Stimulated activated naive B cell treated with anti-CD40 and anti-IgM and Interleukin-4, amounts not matched to agents 10 μg/mL and 1 μg/mL and 100 μg/mL, for 72 hours (primary cell): Measurements from ENCODE around the gene PITPNC1.
"Not testable (repeated sequence)": the region's sequence is repeated elsewhere in the genome, so short reads cannot be mapped to it uniquely, and the experiment has no call there.

Experiments used
- ATAC-seq, 2 donors: fragments of 150-1000 bp; cut with Tn5 transposase; replicated peaks; 2 replicates each; pipeline ENCODE4 v1.10.0; 2021; ENCODE audit warnings: moderate library complexity in 1 of 2
- DNase-seq: peaks from one replicate; pipeline ENCODE4 v3.0.0; 2021
- H3K27ac Mint-ChIP-seq: one replicate; pipeline ENCODE4 v1.8.0; 2022; ENCODE audit warnings: mild to moderate bottlenecking, mixed read lengths
- H3K27me3 Mint-ChIP-seq, 2 donors: one replicate each; pipeline ENCODE4 v1.8.0; 2022; ENCODE audit warnings: mixed read lengths in 2 of 2
- H3K36me3 Mint-ChIP-seq, 2 donors: one replicate each; pipeline ENCODE4 v1.8.0; 2022; ENCODE audit warnings: mixed read lengths in 2 of 2, mild to moderate bottlenecking in 1 of 2
- H3K4me1 Mint-ChIP-seq, 2 donors: one replicate each; pipeline ENCODE4 v1.8.0; 2022; ENCODE audit warnings: mixed read lengths in 2 of 2, mild to moderate bottlenecking in 1 of 2
- H3K4me3 Mint-ChIP-seq, 2 donors: one replicate each; pipeline ENCODE4 v1.8.0; 2022; ENCODE audit warnings: mild to moderate bottlenecking in 2 of 2, mixed read lengths in 2 of 2, moderate library complexity in 1 of 2
- H3K9me3 Mint-ChIP-seq, 2 donors: one replicate each; pipeline ENCODE4 v1.8.0; 2022; ENCODE audit warnings: mixed read lengths in 2 of 2, mild to moderate bottlenecking in 1 of 2

The PITPNC1 gene

GRCh38 chr17:67477687-67478086, 100.6 kb downstream of the PITPNC1 start:
- Mint-ChIP-seq H3K27ac (no peak overlapping the region), H3K4me1 (peaks cover 11 to 43% of the 10 kb centered on the region in 2 donors), H3K36me3 (no peaks in the 10 kb centered on the region), H3K9me3 (no peaks in the 10 kb centered on the region), H3K27me3 (no peaks in the 10 kb centered on the region), H3K4me3 (no peak overlapping the region)
- DNase-seq (no peak), ATAC-seq (no peak)

- no peaks in the 10 kb centered on the region for H3K9me3 Mint-ChIP-seq
- no peaks in the 10 kb centered on the region for H3K27me3 Mint-ChIP-seq
- DNase-seq (no peak), ATAC-seq (no peak)
- no peak overlapping the region for H3K4me3 Mint-ChIP-seq
- no peaks in the 10 kb centered on the region for H3K36me3 Mint-ChIP-seq
- H3K27ac Mint-ChIP-seq = no peak overlapping the region
- H3K4me1 Mint-ChIP-seq = peaks cover 11 to 44% of the 10 kb centered on the region in 2 donors
Observed at GRCh38 chr17:67478401-67479041, 101.4 kb downstream of the PITPNC1 start.

- no peaks in the 10 kb centered on the region for H3K27me3 Mint-ChIP-seq
- DNase-seq (no peak), ATAC-seq (no peak)
- H3K27ac Mint-ChIP-seq = peak overlapping the region; percentile 53
- no peak overlapping the region for H3K4me3 Mint-ChIP-seq
- H3K36me3 Mint-ChIP-seq = no peaks in the 10 kb centered on the region
- no peaks in the 10 kb centered on the region for H3K9me3 Mint-ChIP-seq
- H3K4me1 Mint-ChIP-seq = peaks cover 11 to 44% of the 10 kb centered on the region in 2 donors
Observed at GRCh38 chr17:67479148-67479547, 102.1 kb downstream of the PITPNC1 start.

- DNase-seq, H3K27ac Mint-ChIP-seq, H3K27me3 Mint-ChIP-seq, ATAC-seq, H3K9me3 Mint-ChIP-seq, H3K4me3 Mint-ChIP-seq, H3K36me3 Mint-ChIP-seq: not testable (repeated sequence)
- H3K4me1 Mint-ChIP-seq = peaks cover 7 to 29% of the 10 kb centered on the region in 2 donors
Observed at GRCh38 chr17:67480959-67481358, 103.9 kb downstream of the PITPNC1 start.

- peaks cover 13 to 34% of the 10 kb centered on the region in 2 donors for H3K4me1 Mint-ChIP-seq
- H3K9me3 Mint-ChIP-seq = no peaks in the 10 kb centered on the region
- H3K27ac Mint-ChIP-seq = no peak overlapping the region
- no peaks in the 10 kb centered on the region for H3K36me3 Mint-ChIP-seq
- no peak overlapping the region for H3K4me3 Mint-ChIP-seq
- no peaks in the 10 kb centered on the region for H3K27me3 Mint-ChIP-seq
- ATAC-seq = peak; percentile 34 to 80
- DNase-seq = no peak
Observed at GRCh38 chr17:67481808-67482207, 104.7 kb downstream of the PITPNC1 start.

GRCh38 chr17:67482764-67483163, 105.7 kb downstream of the PITPNC1 start:
- H3K36me3 Mint-ChIP-seq = no peaks in the 10 kb centered on the region
- no peaks in the 10 kb centered on the region for H3K27me3 Mint-ChIP-seq
- peak overlapping the region in 1 of 2 donors; percentile 11 for H3K4me3 Mint-ChIP-seq
- no peak for DNase-seq
- no peak overlapping the region for H3K27ac Mint-ChIP-seq
- no peaks in the 10 kb centered on the region for H3K9me3 Mint-ChIP-seq
- H3K4me1 Mint-ChIP-seq = peaks cover 14 to 39% of the 10 kb centered on the region in 2 donors
- ATAC-seq = no peak

GRCh38 chr17:67484261-67484660, 107.2 kb downstream of the PITPNC1 start:
- DNase-seq (no peak), ATAC-seq (no peak)
- Mint-ChIP-seq H3K27me3 (no peaks in the 10 kb centered on the region), H3K27ac (no peak overlapping the region), H3K4me1 (peaks cover 12 to 38% of the 10 kb centered on the region in 2 donors), H3K36me3 (peaks cover 0 to 2% of the 10 kb centered on the region in 2 donors), H3K9me3 (no peaks in the 10 kb centered on the region), H3K4me3 (no peak overlapping the region)

GRCh38 chr17:67485666-67486065, 108.6 kb downstream of the PITPNC1 start:
- H3K27ac Mint-ChIP-seq = no peak overlapping the region
- DNase-seq (no peak), ATAC-seq (no peak)
- no peaks in the 10 kb centered on the region for H3K9me3 Mint-ChIP-seq
- H3K27me3 Mint-ChIP-seq = no peaks in the 10 kb centered on the region
- H3K36me3 Mint-ChIP-seq = peaks cover 0 to 4% of the 10 kb centered on the region in 2 donors
- H3K4me3 Mint-ChIP-seq = no peak overlapping the region
- peaks cover 12 to 37% of the 10 kb centered on the region in 2 donors for H3K4me1 Mint-ChIP-seq

- Mint-ChIP-seq H3K4me1 (peaks cover 11 to 21% of the 10 kb centered on the region in 2 donors), H3K27ac (no peak overlapping the region), H3K9me3 (no peaks in the 10 kb centered on the region), H3K36me3 (peaks cover 0 to 4% of the 10 kb centered on the region in 2 donors), H3K27me3 (no peaks in the 10 kb centered on the region), H3K4me3 (no peak overlapping the region)
- DNase-seq (no peak), ATAC-seq (no peak)
Observed at GRCh38 chr17:67487506-67487905, 110.4 kb downstream of the PITPNC1 start.

GRCh38 chr17:67488161-67488560, 111.1 kb downstream of the PITPNC1 start:
- ATAC-seq (no peak), DNase-seq (no peak)
- no peaks in the 10 kb centered on the region for H3K27me3 Mint-ChIP-seq
- no peak overlapping the region for H3K27ac Mint-ChIP-seq
- peaks cover 0 to 4% of the 10 kb centered on the region in 2 donors for H3K36me3 Mint-ChIP-seq
- H3K4me1 Mint-ChIP-seq = peaks cover 11 to 19% of the 10 kb centered on the region in 2 donors
- no peaks in the 10 kb centered on the region for H3K9me3 Mint-ChIP-seq
- no peak overlapping the region for H3K4me3 Mint-ChIP-seq

- ATAC-seq (no peak), DNase-seq (no peak)
- Mint-ChIP-seq H3K4me1 (peaks cover 11 to 19% of the 10 kb centered on the region in 2 donors), H3K36me3 (peaks cover 0 to 4% of the 10 kb centered on the region in 2 donors), H3K9me3 (no peaks in the 10 kb centered on the region), H3K27ac (no peak overlapping the region), H3K4me3 (no peak overlapping the region), H3K27me3 (no peaks in the 10 kb centered on the region)
Observed at GRCh38 chr17:67488768-67489167, 111.7 kb downstream of the PITPNC1 start.

GRCh38 chr17:67489273-67489672, 112.2 kb downstream of the PITPNC1 start:
- Mint-ChIP-seq H3K27me3 (no peaks in the 10 kb centered on the region), H3K36me3 (peaks cover 0 to 4% of the 10 kb centered on the region in 2 donors), H3K4me1 (peaks cover 11 to 22% of the 10 kb centered on the region in 2 donors), H3K27ac (no peak overlapping the region), H3K9me3 (no peaks in the 10 kb centered on the region), H3K4me3 (no peak overlapping the region)
- ATAC-seq = peak; percentile 72 to 85
- DNase-seq = peak; percentile 13

- Mint-ChIP-seq H3K27ac (no peak overlapping the region), H3K27me3 (no peaks in the 10 kb centered on the region), H3K36me3 (peaks cover 0 to 4% of the 10 kb centered on the region in 2 donors), H3K9me3 (peaks cover 0 to 1% of the 10 kb centered on the region in 2 donors), H3K4me1 (peaks cover 11 to 22% of the 10 kb centered on the region in 2 donors), H3K4me3 (no peak overlapping the region)
- DNase-seq (no peak), ATAC-seq (no peak)
Observed at GRCh38 chr17:67490471-67490870, 113.4 kb downstream of the PITPNC1 start.

GRCh38 chr17:67491009-67491680, 114.1 kb downstream of the PITPNC1 start:
- Mint-ChIP-seq H3K27me3 (no peaks in the 10 kb centered on the region), H3K36me3 (peaks cover 0 to 4% of the 10 kb centered on the region in 2 donors), H3K9me3 (peaks cover 0 to 2% of the 10 kb centered on the region in 2 donors), H3K27ac (no peak overlapping the region), H3K4me1 (peaks cover 11 to 22% of the 10 kb centered on the region in 2 donors), H3K4me3 (no peak overlapping the region)
- ATAC-seq (no peak), DNase-seq (no peak)

- ATAC-seq = no peak
Observed at GRCh38 chr17:67491681-67492024, 114.6 kb downstream of the PITPNC1 start.

More at GRCh38 chr17:67491681-67492024, 114.6 kb downstream of the PITPNC1 start:
- Mint-ChIP-seq H3K4me1 (peaks cover 6 to 19% of the 10 kb centered on the region in 2 donors), H3K27ac (no peak overlapping the region), H3K36me3 (peaks cover 0 to 4% of the 10 kb centered on the region in 2 donors), H3K27me3 (no peaks in the 10 kb centered on the region), H3K9me3 (peaks cover 0 to 2% of the 10 kb centered on the region in 2 donors), H3K4me3 (no peak overlapping the region)
- no peak for DNase-seq
